ENCODE measurements around the gene CCDC149. TPM values are rescaled to one million over a fixed set of nuclear protein-coding genes. Genes with fewer than 3 reads are reported as not detected.
A peak's percentile ranks its signal among the peaks of the same experiment; 100 is the strongest.

The CCDC149 gene
- total and polyA plus RNA-seq, 2 of the 8 experiments (the other 6 are each of a cell fraction or from before 2014, with no cell fraction given): 2.2 to 5.6 TPM

DNA sequence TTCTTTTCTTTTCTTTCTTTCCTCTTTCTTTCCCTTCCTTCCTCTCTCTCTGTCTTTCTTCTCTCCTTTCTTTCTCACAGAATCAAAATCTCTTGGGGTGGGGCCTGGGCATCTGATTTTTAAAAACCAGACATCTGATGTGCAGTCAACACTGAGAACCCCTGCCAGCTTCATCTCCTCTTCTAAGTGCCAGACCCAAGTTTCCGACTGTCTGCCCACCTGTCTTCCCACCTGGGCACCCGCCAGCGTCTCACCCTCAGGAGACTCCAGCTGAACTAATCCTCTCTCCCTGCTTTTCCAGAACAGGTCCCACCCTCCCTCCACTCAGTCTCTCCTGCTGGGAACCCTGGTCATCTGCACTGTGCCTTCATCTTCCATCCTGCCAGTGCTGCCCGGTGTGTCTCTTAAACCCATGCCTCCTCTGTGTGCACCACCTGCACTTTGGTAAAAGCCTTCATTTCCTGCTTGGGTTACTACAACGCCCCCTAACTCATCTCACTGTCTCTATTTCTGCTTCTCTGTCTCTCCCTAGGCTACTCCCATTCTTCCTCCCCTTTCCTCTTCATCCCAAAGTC lies 114.7 kb downstream of the CCDC149 start:
- CTCF ChIA-PET (ENCODE audit: partially characterized antibody): interaction anchor here (0.7 to 3.6 kb wide), 3 partner anchors 10 to 117 kb away, joined by 3 to 29 read pairs (median 3); no protein-coding TSS in a partner anchor
- Histone ChIP-seq H4K91ac (replicated peaks; ENCODE audit: insufficient read length, low read length) (no peak overlapping the region), H2AK5ac (ENCODE audit: low read depth, low read length) (no peak overlapping the region), H3K18ac (ENCODE audit: extremely low read depth, low read length) (no peak overlapping the region), H3K9ac (replicated peaks in 1 of 4; ENCODE audit: extremely low read depth in 1 of 4, low read depth in 3 of 4, low read length in 3 of 4) (no peak overlapping the region), H3K27me3 (replicated peaks in 1 of 4; ENCODE audit: control insufficient read depth in 3 of 4, extremely low read depth in 1 of 4, insufficient read depth in 3 of 4, low read length in 3 of 4) (peaks cover 13 to 43% (median 34%) of the 10 kb centered on the region in 4 experiments), H3K27ac (ENCODE audit: low read depth, low read length) (no peak overlapping the region), H3K14ac (ENCODE audit: insufficient read length) (no peak overlapping the region), H3K56ac (replicated peaks; ENCODE audit: insufficient read length, low read depth, low read length) (no peak overlapping the region), H3K23ac (ENCODE audit: insufficient read length) (no peak overlapping the region), H4K8ac (ENCODE audit: extremely low read depth, insufficient read depth, low read length) (no peak overlapping the region), H2BK15ac (ENCODE audit: low read length) (no peak overlapping the region), H3K4me2 (ENCODE audit: insufficient read depth in 1 of 2, low read depth in 2 of 2, low read length in 2 of 2) (no peak overlapping the region), H2BK12ac (ENCODE audit: low read depth, low read length) (no peak overlapping the region), H2AFZ (ENCODE audit: low read length) (no peak overlapping the region), H3K9me3 (ENCODE audit: insufficient read depth in 2 of 2, low read depth in 1 of 2, low read length in 1 of 2) (peaks cover 0 to 6% of the 10 kb centered on the region in 2 experiments; a peak in 1 of 4 replicates), H4K5ac (ENCODE audit: insufficient read length, low read depth, low read length) (no peak overlapping the region), H2BK20ac (ENCODE audit: low read length) (no peak overlapping the region), H3K79me2 (ENCODE audit: control insufficient read depth in 1 of 2, insufficient read depth in 2 of 2, low read length in 2 of 2) (no peaks in the 10 kb centered on the region), H3K4ac (replicated peaks; ENCODE audit: insufficient read length, low read depth, low read length) (no peak overlapping the region), H3K4me1 (replicated peaks in 1 of 4; ENCODE audit: control insufficient read depth in 3 of 4, insufficient read depth in 4 of 4, low read length in 3 of 4) (peaks cover 1 to 22% (median 18%) of the 10 kb centered on the region in 4 experiments), H4K20me1 (replicated peaks in 1 of 2; ENCODE audit: control insufficient read depth in 1 of 2, insufficient read depth in 2 of 2, low read length in 2 of 2) (peaks cover 0 to 2% of the 10 kb centered on the region in 2 experiments), H3K79me1 (ENCODE audit: low read depth, low read length) (no peaks in the 10 kb centered on the region), H3K23me2 (ENCODE audit: low read depth, low read length) (peaks cover 14% of the 10 kb centered on the region; the same call in 1 of the 2 replicates), H2BK120ac (replicated peaks; ENCODE audit: low read depth, low read length) (no peak overlapping the region), H2BK5ac (ENCODE audit: low read depth, low read length) (no peak overlapping the region), H3K4me3 (ENCODE audit: extremely low read depth in 1 of 4, insufficient read depth in 2 of 4, low read depth in 3 of 4, low read length in 4 of 4) (no peak overlapping the region), H3K36me3 (ENCODE audit: control insufficient read depth in 2 of 4, insufficient read depth in 4 of 4, low read length in 3 of 4) (peaks cover 0 to 6% (median 0%) of the 10 kb centered on the region in 4 experiments; a peak in 1 of 8 replicates)
- DNase-seq (ENCODE audit: low read depth in 1 of 2, low spot score in 2 of 2): peak in 1 of 2 experiments; percentile 33
- POLR2A ChIA-PET (ENCODE audit: partially characterized antibody): no interaction called here
- no peak for FAIRE-seq
- TF ChIP-seq KDM1A (IDR thresholded peaks at IDR 0.05; ENCODE audit: borderline replicate concordance, low read length) (no peak), SAP30 (IDR thresholded peaks at IDR 0.05; ENCODE audit: insufficient read depth, insufficient replicate concordance, low read length) (no peak), CTBP2 (IDR thresholded peaks at IDR 0.05; ENCODE audit: borderline replicate concordance, insufficient read depth, insufficient read length, low read length) (no peak), SP4 (IDR thresholded peaks at IDR 0.05; ENCODE audit: low read length) (no peak), BCL11A (IDR thresholded peaks at IDR 0.05; ENCODE audit: low read depth in 2 of 2, low read length in 2 of 2) (no peak), RNF2 (IDR thresholded peaks at IDR 0.05; ENCODE audit: borderline replicate concordance, low read depth, low read length, missing control alignments, poor library complexity, severe bottlenecking) (no peak), KDM5A (IDR thresholded peaks at IDR 0.05; ENCODE audit: low read length) (no peak), HDAC6 (IDR thresholded peaks at IDR 0.05; ENCODE audit: low read depth, low read length) (no peak)
- WGBS, 2 experiments (ENCODE audit: extremely low coverage in 1 of 2, insufficient coverage in 1 of 2, insufficient read length in 1 of 2, insufficient replicate concordance in 2 of 2, low coverage in 1 of 2, low lambda C conversion rate in 2 of 2, missing lambda C conversion rate in 1 of 2): 63% methylated on average over 5 of the region's 5 CpGs; no CpG with 5 or more reads in 1 of the 2 experiments
